Measurements from ENCODE around the gene GSS.

- TF ChIP-seq CTCF (IDR thresholded peaks at IDR 0.05) = no peak
- TF ChIP-seq POLR2A (IDR thresholded peaks at IDR 0.05) = no peak
Observed at GRCh38 chr20:34892671-34893070, 62.9 kb downstream of the GSS start.
